GM18517 (cell line): ENCODE data around the gene DDX5.

Experiments used
- ATAC-seq: cut with Tn5 transposase; IDR thresholded peaks from one replicate; pipeline ENCODE4 v1.9.1; 2021; ENCODE audit warnings: mild to moderate bottlenecking, moderate library complexity; ENCODE audit not compliant: unreplicated experiment

Gene DDX5

DNA sequence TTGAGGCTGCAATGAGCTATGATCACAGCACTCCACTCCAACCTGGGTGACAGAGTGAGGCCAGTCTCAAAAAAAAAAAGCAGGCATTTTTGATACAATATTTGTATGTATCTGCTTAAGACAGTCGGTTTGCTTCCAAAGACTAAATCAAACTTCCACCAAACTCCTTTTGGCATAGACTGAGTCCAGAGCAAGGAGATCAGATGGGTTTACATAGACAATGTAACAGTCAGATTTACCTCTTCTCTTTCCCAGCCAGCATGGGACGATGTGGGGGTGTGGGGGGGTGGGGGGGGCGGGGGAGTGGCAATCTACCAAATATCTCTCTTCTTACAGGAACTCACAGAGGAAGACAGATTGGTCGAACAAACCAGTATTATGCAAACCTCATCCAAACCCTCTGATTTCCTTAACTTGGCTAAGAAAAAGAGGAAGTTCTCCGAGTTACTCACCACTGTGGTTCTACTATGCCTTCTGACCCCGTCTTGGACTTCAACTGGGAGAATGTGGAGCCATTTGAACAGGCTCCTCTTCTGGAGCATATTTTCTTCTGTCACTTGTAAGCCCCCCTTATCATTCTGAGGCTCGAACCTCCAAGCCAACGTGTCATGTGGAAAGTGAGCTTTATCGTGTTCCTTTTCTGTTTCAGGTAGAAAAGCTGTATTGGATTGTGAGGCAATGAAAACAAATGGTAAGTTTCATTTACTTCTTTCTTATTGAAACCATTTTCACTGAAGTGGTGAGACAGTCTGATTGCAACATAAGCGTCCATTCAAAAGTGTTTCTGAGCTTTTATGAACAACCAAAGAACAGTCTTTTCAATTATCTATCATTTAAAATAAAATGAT, 57.2 kb downstream of the DDX5 start, which contains the start of gene MILR1:
Gene MILR1, plus strand, starts transcription at position 451 of the 848 bp plus-strand sequence. Its CDS starts 54 bp downstream, at position 505.
- ATAC-seq = no peak
